ENCODE measurements around the gene ARHGAP6.

Gene ARHGAP6

DNA sequence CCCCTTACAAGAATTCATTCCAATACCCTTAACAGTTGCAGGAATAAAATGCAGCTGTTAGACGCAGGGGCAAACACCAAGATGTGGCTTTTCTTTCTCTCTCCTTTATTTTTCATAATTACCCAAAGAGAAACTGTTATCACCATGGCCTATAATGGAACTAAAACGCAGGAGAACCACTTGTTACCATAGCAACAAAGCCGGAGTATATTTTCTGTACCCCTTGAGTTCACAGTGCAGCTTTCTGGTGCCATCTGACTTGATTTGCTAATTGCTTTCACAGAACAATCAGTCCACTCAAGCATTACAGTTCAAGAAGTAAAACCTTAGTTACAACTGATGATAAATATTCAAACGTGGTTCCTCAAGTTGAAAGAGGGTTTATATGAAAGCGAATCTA, 214.6 kb downstream of the ARHGAP6 start:
- no peak for DNase-seq

DNA sequence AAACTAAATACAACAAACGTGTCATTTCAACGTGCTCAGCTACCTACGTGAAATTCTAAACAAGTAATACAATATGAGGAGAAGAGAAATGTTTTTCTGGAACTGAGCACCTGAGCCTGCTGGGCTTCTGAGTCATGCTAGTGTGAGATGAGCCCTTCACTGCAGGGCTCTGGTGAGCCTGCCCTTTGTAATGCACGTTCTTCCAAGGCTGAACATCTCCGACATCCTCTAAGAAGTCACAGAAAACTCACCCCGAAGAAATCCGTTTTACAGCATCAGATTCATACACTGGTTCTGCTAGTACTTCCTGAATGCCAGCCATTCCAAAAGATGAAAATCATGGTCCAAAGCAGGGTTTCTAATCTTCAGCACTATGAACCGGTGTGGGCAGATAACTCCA, 215.4 kb downstream of the ARHGAP6 start:
- DNase-seq, result no peak

- no peak for DNase-seq
Measured at GRCh38 chrX:11449613-11450012, 216.1 kb downstream of the ARHGAP6 start.

DNA sequence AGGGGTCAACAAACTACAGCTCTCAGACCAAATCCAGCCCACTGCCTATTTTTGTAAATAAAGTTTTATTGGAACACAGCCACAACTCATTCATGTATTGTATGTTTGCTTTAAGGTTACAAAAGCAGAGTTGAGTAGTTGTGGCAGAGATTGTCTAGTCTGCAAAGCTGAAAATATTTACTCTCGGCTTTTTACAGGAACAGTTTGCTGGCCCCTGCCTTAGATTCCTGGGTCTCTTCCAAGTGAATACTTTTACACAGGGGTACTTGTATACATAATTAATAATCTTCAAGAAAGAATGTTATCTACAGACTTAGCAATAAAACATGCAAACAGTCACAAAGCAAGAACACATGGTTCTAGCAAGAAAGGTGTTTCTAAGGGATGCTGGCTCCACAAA, 218.3 kb downstream of the ARHGAP6 start:
- DNase-seq, result no peak

DNA sequence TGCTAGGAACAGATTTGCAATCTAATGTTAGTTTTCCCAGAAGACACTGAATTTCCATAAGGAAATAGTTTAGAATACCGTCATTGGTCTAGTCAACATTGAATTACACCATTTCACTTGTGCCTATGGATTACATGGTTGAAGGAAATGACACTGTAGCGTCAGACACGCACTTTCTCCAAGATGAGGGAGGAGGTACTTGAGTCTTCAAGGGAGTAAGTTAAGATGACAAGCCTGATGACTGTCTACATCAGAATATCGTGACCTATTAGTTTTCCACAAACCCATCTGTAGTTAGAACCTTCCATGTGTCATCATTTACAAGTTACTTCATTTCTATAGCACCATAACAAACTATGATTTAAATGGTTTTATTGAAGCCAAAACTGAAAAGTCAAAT, 218.8 kb downstream of the ARHGAP6 start:
- no peak for DNase-seq

DNA sequence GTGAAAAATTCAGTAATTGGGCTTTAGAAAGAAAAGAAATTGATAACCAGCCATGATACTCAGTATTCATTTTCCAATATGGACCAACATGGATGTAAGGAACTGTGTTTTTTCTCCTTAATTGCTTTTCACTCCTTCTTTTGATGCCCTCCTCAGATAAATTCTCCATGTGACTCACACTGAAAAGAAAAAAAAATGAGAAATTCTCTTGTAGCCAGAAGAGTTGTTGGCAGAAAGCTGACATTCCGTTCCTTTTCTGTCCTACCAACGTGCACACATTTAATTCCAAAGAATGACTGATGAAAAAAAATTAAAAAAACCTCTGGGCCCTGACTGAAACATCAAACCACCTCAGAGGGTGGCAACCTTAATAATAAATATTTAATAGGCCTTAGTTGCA, 219.4 kb downstream of the ARHGAP6 start:
- no peak for DNase-seq

- no peak for DNase-seq
Measured at GRCh38 chrX:11445540-11445939, 220.2 kb downstream of the ARHGAP6 start.

DNA sequence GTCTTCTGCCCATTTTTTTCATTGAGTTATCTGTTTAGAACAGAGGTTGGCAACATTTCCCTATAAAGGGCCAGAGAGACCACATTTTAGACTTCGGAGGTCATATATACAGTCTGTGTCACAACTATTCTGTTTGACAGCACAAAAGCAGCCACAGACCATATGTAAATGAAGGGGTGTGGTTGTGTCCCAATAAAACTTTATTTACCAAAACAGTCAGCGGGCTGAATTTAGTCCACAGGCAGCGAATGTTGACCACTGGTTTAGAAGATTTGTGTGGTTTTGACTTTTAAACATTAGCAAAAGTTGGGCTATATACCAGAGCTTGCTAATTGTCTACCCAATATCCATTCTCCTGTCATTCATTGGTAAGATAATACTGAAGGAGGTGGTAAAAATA, 221.7 kb downstream of the ARHGAP6 start:
- DNase-seq, result no peak

- no peak for DNase-seq
Measured at GRCh38 chrX:11439846-11440245, 225.9 kb downstream of the ARHGAP6 start.

DNA sequence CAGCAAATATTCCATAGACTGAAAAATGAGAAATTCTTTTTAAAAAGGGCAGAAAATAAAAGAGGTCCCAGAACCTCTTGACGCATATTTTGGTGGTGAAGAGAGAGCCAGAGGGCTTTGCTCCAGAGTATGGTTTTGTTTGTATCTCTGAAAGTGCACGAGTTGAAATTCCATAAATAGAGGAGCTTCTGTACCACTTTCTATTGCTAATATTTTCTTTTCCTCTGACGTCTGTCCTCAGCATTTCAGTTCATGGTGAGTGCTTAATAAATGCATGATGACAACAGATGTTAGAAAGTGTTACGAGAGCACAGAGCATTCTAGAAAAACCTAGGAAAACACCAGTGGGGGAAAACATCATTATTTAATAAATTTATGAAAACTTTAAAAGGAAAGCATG, 227.0 kb downstream of the ARHGAP6 start:
- no peak for DNase-seq

GRCh38 chrX:11438380-11438723, 227.4 kb downstream of the ARHGAP6 start:
- DNase-seq, result no peak

DNA sequence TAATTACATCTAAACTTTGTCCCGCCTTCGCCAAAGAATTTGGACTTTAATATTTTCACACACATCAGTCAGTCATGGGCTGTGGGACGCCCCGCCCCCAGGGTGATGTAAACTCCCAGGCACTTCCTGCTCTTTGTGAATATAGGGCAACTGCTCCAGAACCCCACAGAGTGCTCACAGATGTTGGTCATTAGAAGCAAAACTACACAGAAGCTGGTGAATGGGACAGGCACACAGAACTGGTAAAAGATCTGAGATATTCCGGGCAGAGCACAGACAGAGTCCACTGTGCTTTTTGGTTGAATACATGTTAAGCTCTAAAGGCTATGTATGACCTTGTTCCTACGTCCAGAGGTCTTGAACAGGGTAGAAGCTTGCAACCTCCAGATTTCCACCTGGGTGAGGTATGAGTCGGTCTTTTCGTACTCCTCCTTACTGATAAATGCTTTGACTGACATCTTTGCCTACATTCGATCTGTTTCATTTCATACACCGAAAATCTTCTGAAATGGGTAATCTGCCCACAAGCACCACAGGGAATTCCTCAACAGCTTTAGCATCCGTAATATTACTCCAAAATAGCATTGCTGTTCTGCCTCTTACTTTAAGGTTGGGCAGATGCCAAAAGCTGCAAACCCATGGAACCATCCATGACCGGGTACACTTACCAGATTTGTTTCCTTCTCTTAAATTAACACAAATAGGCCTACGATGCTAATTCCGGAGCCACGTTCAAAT, 227.9 kb downstream of the ARHGAP6 start:
- no peak for DNase-seq

DNA sequence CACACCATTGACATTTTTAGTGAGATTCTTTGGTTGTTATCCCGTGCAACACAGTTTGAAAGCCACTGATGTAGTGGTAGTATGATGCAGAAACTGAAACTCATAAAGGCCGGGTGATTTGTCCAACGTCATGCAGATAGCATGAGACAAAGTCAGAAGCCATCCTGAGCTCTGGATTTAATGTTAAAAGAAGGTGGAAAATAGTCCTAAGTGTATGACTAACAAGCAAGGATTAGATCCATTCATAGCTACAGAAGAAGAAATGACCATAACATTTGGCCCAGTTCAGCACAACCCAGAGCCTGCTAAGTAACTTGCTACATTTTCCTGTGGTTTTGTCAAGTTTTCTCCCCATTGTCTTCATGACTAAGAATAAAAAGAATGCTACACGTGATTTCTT, 230.2 kb downstream of the ARHGAP6 start:
- DNase-seq, result no peak

- DNase-seq, result no peak
Measured at GRCh38 chrX:11434607-11435006, 231.1 kb downstream of the ARHGAP6 start.

- no peak for DNase-seq
Measured at GRCh38 chrX:11431786-11432185, 233.9 kb downstream of the ARHGAP6 start.

GRCh38 chrX:11430271-11430670, 235.4 kb downstream of the ARHGAP6 start:
- DNase-seq, result no peak

- DNase-seq, result no peak
Measured at GRCh38 chrX:11429538-11430085, 236.1 kb downstream of the ARHGAP6 start.

DNA sequence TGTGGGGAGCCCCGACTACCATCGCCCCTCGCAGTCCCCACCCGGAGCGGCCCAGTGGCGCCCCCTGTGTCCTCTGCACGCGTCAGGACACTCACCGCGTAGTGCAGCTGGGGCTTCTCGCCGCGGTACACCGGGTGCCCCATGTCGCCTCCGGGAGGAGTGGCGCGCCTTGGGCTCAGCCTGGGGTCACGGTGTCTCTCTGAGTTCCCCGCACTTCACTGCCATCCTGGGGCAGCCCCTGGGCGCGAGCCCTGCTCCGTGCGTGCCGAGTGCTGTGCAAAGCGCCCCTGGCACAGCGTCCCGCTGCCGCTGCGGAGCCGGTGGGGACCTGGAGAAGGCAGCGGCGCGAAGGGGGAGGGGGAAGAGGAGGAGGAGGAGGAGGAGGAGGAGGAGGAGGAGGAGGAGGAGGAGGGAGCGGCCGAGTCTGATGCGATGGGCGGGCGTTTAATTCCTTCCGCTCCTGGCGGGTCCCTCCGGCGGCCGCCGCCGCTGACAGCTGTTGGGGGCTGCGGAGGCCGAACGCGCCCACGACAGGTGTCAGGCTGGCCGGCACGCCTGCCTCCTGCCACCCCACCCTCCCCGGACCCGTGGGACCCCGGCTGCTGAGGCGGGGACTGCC, 238.2 kb downstream of the ARHGAP6 start:
- no peak for DNase-seq

- DNase-seq, result no peak
Measured at GRCh38 chrX:11426712-11427452, 238.8 kb downstream of the ARHGAP6 start.

DNA sequence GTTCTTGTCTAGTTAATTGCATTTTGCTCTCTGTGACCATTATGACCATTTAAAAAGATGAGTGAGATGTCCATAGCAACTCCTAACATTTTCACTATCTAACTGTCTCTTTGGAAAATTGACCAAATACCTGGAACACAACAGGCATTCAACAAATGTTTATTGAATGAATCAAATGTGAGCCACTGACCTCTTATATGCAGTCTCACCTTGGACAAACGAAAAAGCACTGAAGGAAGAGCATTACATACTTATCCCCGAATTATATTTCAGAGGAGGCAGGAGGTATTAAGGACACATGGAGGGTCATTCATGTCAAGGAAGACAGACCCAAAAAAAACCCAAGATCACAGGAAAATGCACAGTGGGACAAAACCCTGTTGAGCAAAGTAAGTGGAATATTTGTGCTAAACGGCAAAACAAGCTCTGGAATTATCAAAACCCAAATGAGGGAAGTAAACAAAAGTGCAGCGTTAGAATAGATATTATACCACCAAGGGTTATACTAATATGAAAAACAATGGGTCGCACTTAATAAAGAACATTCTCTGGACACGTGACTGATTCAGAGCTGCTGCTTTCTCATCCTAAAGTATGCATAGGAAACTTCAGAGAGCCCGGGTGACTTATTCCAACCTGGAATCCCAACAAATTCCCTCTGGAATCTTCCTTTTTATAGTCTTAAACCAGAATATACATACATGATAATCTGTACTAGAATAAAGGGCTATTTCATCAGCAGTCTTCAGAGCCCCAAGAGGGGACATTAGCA, 240.6 kb downstream of the ARHGAP6 start:
- no peak for DNase-seq

GRCh38 chrX:11423949-11424348, 241.8 kb downstream of the ARHGAP6 start:
- no peak for DNase-seq

GRCh38 chrX:11423362-11423818, 242.3 kb downstream of the ARHGAP6 start:
- DNase-seq, result no peak

- no peak for DNase-seq
Measured at GRCh38 chrX:11422525-11422857, 243.2 kb downstream of the ARHGAP6 start.
